SU-DHL-6 (cell line): ENCODE data around the gene PLIN4.

Experiments used
- H2AFZ ChIP-seq: fragments of 200-600 bp; sonication (generic); 2 replicates; pipeline ENCODE4 v1.6.1; 2014; ENCODE audit warnings: low read depth, mild to moderate bottlenecking, moderate library complexity, mixed read lengths, antibody characterized with exemption, low read length; ENCODE audit not compliant: severe bottlenecking
- H3F3A ChIP-seq: fragments of 200-600 bp; shearing (Covaris generic); 2 replicates; pipeline ENCODE4 v1.6.0; 2016; ENCODE audit warnings: antibody characterized with exemption, mild to moderate bottlenecking; ENCODE audit not compliant: insufficient read depth
- H3K27ac ChIP-seq: fragments of 200-600 bp; sonication (generic); 2 replicates; pipeline ENCODE4 v1.5.1; 2016; ENCODE audit warnings: low read depth, mild to moderate bottlenecking, low read length, moderate library complexity, mixed read lengths
- H3K27me3 ChIP-seq: fragments of 200-600 bp; sonication (generic), shearing (Covaris generic); 2 replicates; pipeline ENCODE4 v1.6.0; 2014; ENCODE audit warnings: mild to moderate bottlenecking, low read length
- H3K36me3 ChIP-seq: fragments of 200-600 bp; sonication (generic); 2 replicates; pipeline ENCODE4 v1.6.1; 2014; ENCODE audit warnings: mild to moderate bottlenecking, low read length, mixed read lengths
- H3K4me2 ChIP-seq: fragments of 300-600, 200-600 bp; shearing (Covaris generic), sonication (generic); 2 replicates; pipeline ENCODE4 v1.6.0; 2014; ENCODE audit warnings: low read length, low read depth, mild to moderate bottlenecking; ENCODE audit not compliant: poor library complexity, severe bottlenecking
- H3K4me3 ChIP-seq: fragments of 200-600 bp; sonication (generic); 2 replicates; pipeline ENCODE4 v1.5.1; 2014; ENCODE audit warnings: antibody characterized with exemption, low read length, mild to moderate bottlenecking, mixed read lengths; ENCODE audit not compliant: insufficient read depth, poor library complexity, severe bottlenecking
- H3K79me2 ChIP-seq: fragments of 200-600 bp; sonication (generic); 2 replicates; pipeline ENCODE4 v1.6.1; 2014; ENCODE audit warnings: mild to moderate bottlenecking, low read length, moderate library complexity; ENCODE audit not compliant: insufficient read depth
- H3K9ac ChIP-seq: fragments of 200-600 bp; sonication (generic); 2 replicates; pipeline ENCODE4 v1.7.0; 2014; ENCODE audit warnings: mild to moderate bottlenecking, low read length
- H3K9me2 ChIP-seq: fragments of 200-600 bp; sonication (generic); replicated peaks from 2 replicates; pipeline ENCODE4 v1.6.1; 2014; ENCODE audit warnings: low read length; ENCODE audit not compliant: insufficient read depth
- H3K9me3 ChIP-seq: fragments of 200-600 bp; sonication (generic); 2 replicates; pipeline ENCODE4 v1.6.1; 2014; ENCODE audit warnings: low read length, mixed read lengths; ENCODE audit not compliant: insufficient read depth
- H4K20me1 ChIP-seq: fragments of 200-600 bp; sonication (generic); 2 replicates; pipeline ENCODE4 v1.6.1; 2014; ENCODE audit warnings: low read depth, mild to moderate bottlenecking, antibody characterized with exemption, low read length, moderate library complexity, mixed read lengths
- CTCF ChIP-seq: fragments of 200-600 bp; sonication (generic); IDR thresholded peaks from one replicate; pipeline ENCODE4 v1.5.1; 2017; ENCODE audit warnings: antibody characterized with exemption, mild to moderate bottlenecking, low read length, moderate library complexity; ENCODE audit not compliant: insufficient read depth, poor library complexity, severe bottlenecking
- EZH2phosphoT487 ChIP-seq: fragments of 200-600 bp; sonication (generic), shearing (Covaris generic); conservative IDR thresholded peaks from 2 replicates; pipeline ENCODE4 v1.6.1; 2018; ENCODE audit warnings: mild to moderate bottlenecking, antibody characterized with exemption, low read length, moderate library complexity, mixed read lengths

The PLIN4 gene

GRCh38 chr19:4505570-4506448 is 12.5 kb downstream of the PLIN4 start:
- H3K9me2 ChIP-seq, result no peaks in the 10 kb centered on the region
- H3K9ac ChIP-seq, result no peak overlapping the region
- H2AFZ ChIP-seq, result no peak overlapping the region
- H3K36me3 ChIP-seq, result no peaks in the 10 kb centered on the region
- no peak overlapping the region for H3K4me3 ChIP-seq
- no peaks in the 10 kb centered on the region for H4K20me1 ChIP-seq
- no peak overlapping the region for H3K4me2 ChIP-seq
- TF ChIP-seq EZH2phosphoT487, result no peak
- TF ChIP-seq CTCF, result no peak
- no peak overlapping the region for H3K27ac ChIP-seq
- no peaks in the 10 kb centered on the region for H3K27me3 ChIP-seq
- H3F3A ChIP-seq, result no peaks in the 10 kb centered on the region
- H3K9me3 ChIP-seq, result no peaks in the 10 kb centered on the region
- no peaks in the 10 kb centered on the region for H3K79me2 ChIP-seq

- H3K36me3 ChIP-seq, result no peaks in the 10 kb centered on the region
- no peaks in the 10 kb centered on the region for H3K9me2 ChIP-seq
- H2AFZ ChIP-seq, result no peak overlapping the region
- no peak overlapping the region for H3K27ac ChIP-seq
- no peaks in the 10 kb centered on the region for H3K9me3 ChIP-seq
- no peak overlapping the region for H3K9ac ChIP-seq
- H4K20me1 ChIP-seq, result no peaks in the 10 kb centered on the region
- H3K4me2 ChIP-seq, result no peak overlapping the region
- no peaks in the 10 kb centered on the region for H3F3A ChIP-seq
- no peak overlapping the region for H3K4me3 ChIP-seq
- no peaks in the 10 kb centered on the region for H3K79me2 ChIP-seq
- no peaks in the 10 kb centered on the region for H3K27me3 ChIP-seq
- TF ChIP-seq EZH2phosphoT487 (no peak), CTCF (no peak)
These were observed 13.3 kb downstream of the PLIN4 start for GRCh38 chr19:4504891-4505569.

GRCh38 chr19:4504297-4504701 is 14.0 kb downstream of the PLIN4 start:
- H3K4me3 ChIP-seq, result no peak overlapping the region
- H3F3A ChIP-seq, result no peaks in the 10 kb centered on the region
- no peak for TF ChIP-seq CTCF
- TF ChIP-seq EZH2phosphoT487, result no peak
- H3K9ac ChIP-seq, result no peak overlapping the region
- H3K27ac ChIP-seq, result no peak overlapping the region
- no peaks in the 10 kb centered on the region for H3K9me2 ChIP-seq
- H3K27me3 ChIP-seq, result no peaks in the 10 kb centered on the region
- H3K9me3 ChIP-seq, result no peaks in the 10 kb centered on the region
- H4K20me1 ChIP-seq, result no peaks in the 10 kb centered on the region
- no peak overlapping the region for H2AFZ ChIP-seq
- H3K36me3 ChIP-seq, result no peaks in the 10 kb centered on the region
- no peak overlapping the region for H3K4me2 ChIP-seq
- H3K79me2 ChIP-seq, result no peaks in the 10 kb centered on the region
